ENCODE results near the gene NECTIN1.

GRCh38 chr11:119617340-119617713 lies 111.7 kb downstream of the NECTIN1 start:
- no peak for TF ChIP-seq CTCF (conservative IDR thresholded peaks at IDR 0.05; ENCODE audit: low read depth, low read length)
- no peak for TF ChIP-seq EZH2 (IDR thresholded peaks at IDR 0.05; ENCODE audit: low read length, unreplicated experiment)

All from PC-3 (cell line).